GM21367 (cell line): ENCODE measurements around the gene MIDN.

ENCODE experiments used
- ATAC-seq: cut with Tn5 transposase; IDR thresholded peaks from one replicate; pipeline ENCODE4 v1.9.1; 2021; ENCODE audit not compliant: unreplicated experiment

The MIDN gene

DNA sequence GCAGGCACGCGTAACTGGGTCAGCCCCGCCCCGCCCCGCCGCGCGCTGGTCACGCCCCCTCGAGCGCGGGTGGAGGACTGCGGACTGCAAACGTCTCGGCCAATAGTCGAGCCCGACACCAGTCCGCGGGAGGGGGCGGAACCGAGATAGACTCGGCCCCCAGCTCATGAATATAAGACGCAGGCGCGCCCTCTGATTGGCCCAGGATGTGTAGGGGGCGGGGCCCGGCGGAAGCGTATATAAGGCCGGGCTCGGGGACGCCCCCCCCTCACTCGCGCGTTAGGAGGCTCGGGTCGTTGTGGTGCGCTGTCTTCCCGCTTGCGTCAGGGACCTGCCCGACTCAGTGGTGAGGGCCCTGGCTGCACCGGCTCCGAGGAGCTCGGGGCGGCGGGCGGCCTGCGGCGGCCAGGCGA lies 20.7 kb downstream of the MIDN start, which contains the start of gene CIRBP:
CIRBP (plus strand) TSS at position 268 of the 413 bp plus-strand sequence. CDS start 1,602 bp downstream, outside the sequence.
- ATAC-seq = peak; percentile 43

DNA sequence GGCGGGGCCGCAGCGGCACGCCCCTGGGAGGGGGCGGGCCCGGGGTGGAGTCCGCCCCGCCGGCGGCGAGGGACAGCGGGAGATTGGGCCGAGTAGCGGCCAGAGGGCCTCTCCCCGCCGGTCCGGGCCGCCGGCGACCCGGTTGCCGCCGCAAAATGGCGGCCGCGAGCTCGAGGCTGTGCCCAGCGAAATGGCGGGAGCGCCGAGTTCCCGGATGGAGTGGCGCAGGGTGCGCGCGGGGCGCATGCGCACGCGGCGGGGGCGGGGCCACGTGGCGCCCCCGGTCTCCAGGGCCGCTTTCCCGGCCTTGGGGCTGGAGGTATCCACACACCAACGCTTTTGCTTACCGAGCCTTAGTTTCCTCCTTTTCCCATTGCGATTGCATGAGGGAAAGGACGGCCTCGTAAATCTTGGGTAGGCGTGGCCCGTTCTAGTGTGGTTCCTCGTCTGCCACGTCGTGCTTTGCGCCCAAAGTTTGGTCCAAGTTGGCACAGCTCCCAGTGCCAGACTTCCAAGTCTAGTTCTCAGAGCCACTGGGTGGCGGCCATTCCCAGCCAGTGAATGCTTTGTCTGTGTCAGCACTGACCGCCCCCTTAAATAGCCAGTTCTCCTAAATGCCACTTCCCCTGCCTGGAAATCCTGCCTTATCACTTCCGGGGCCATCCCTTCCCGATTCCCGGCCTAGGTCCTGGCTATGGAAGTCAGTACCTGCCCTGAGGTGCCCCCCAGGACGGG lies 21.3 kb downstream of the MIDN start:
- ATAC-seq = peak; percentile 12

DNA sequence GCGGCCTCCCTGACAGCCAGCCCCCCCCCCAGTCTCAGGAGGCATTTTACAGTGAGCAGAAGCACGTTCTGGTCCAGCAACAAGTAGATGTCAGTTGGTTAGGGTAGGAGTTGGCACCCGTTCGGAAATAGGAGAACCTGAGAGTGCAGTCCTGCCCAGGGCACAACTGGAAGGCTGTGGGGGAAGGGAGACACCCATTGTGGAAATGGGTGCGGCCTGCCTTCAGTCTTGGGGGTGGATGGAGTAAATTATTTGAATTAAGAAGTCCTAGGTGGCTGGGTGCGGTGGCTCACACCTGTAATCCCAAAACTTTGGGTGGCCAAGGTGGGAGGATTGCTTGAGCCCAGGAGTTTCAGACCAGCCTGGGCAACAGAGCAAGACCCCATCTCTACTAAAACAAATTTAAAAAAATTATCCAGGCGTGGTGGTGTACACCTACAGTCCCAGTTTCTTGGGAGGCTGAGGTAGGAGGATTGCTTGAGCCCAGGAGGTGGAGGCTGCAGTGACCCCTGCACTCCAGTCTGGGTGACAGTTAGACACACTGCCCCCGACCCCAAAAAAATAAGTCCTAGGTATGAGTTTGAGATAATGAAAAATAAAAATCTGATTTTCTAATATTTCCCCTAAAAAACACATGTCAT lies 21.9 kb downstream of the MIDN start:
- ATAC-seq = no peak

DNA sequence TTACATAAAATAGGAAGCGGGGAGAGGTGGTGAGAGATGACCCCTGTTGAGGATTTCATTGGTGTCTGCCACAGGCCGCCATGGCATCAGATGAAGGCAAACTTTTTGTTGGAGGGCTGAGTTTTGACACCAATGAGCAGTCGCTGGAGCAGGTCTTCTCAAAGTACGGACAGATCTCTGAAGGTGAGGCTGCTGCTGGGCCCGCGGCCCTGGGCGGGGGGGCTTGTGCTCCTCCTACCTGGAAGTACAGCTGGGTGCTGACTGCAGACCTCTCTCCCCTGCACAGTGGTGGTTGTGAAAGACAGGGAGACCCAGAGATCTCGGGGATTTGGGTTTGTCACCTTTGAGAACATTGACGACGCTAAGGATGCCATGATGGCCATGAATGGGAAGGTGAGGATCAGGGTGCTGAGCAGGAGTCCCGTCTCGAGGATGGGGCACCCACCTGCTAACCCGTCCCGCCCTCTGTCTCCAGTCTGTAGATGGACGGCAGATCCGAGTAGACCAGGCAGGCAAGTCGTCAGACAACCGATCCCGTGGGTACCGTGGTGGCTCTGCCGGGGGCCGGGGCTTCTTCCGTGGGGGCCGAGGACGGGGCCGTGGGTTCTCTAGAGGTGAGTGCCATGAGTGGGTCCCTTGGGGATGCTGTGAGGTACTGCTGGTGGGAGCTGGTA lies 22.6 kb downstream of the MIDN start:
- no peak for ATAC-seq

DNA sequence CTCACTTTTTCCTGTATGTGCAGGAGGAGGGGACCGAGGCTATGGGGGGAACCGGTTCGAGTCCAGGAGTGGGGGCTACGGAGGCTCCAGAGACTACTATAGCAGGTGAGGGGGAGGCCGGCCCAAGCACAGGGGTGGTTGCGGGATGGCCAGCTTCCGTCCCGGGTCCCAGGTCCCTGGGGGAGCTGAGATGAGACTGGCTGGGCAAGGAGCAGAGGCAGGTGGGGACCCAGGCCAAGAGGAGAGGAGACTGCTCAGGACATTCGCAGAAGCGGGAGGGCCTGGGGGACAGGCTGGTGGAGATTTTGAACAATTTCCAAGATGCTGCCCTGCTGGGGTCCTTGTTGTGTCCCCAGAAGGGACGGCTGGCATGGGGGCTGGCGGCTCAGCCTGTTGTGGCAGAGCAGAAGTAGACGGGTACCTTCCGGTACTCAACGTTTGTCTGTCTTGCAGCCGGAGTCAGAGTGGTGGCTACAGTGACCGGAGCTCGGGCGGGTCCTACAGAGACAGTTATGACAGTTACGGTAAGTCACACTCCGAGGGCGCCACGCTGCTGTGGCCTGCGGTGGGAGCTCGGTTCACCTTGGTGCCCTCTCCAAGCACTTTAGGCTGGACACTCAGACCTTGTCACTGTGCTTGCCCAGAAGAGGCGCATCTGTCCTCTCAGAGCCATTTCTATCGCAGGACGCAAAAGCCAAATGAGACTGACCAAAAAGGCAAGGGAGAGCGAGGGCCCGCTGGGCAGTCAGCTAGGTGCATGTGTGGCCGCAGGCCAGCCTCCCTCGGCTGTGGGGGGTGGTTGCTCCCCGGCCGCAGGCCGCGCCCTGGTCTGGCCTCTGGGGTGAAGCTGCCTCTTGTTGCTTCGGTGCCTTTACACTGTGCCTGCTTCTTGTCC lies 23.4 kb downstream of the MIDN start:
- ATAC-seq = no peak

DNA sequence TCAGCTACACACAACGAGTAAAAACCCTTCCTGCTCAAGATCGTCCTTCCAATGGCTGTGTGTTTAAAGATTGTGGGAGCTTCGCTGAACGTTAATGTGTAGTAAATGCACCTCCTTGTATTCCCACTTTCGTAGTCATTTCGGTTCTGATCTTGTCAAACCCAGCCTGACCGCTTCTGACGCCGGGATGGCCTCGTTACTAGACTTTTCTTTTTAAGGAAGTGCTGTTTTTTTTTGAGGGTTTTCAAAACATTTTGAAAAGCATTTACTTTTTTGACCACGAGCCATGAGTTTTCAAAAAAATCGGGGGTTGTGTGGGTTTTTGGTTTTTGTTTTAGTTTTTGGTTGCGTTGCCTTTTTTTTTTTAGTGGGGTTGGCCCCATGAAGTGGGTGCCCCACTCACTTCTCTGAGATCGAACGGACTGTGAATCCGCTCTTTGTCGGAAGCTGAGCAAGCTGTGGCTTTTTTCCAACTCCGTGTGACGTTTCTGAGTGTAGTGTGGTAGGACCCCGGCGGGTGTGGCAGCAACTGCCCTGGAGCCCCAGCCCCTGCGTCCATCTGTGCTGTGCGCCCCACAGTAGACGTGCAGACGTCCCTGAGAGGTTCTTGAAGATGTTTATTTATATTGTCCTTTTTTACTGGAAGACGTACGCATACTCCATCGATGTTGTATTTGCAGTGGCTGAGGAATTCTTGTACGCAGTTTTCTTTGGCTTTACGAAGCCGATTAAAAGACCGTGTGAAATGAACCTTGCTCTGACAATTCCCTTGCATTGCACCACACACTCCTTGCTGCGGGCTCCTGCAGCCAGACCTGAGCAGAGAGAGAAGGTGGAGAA lies 24.3 kb downstream of the MIDN start:
- ATAC-seq = no peak

DNA sequence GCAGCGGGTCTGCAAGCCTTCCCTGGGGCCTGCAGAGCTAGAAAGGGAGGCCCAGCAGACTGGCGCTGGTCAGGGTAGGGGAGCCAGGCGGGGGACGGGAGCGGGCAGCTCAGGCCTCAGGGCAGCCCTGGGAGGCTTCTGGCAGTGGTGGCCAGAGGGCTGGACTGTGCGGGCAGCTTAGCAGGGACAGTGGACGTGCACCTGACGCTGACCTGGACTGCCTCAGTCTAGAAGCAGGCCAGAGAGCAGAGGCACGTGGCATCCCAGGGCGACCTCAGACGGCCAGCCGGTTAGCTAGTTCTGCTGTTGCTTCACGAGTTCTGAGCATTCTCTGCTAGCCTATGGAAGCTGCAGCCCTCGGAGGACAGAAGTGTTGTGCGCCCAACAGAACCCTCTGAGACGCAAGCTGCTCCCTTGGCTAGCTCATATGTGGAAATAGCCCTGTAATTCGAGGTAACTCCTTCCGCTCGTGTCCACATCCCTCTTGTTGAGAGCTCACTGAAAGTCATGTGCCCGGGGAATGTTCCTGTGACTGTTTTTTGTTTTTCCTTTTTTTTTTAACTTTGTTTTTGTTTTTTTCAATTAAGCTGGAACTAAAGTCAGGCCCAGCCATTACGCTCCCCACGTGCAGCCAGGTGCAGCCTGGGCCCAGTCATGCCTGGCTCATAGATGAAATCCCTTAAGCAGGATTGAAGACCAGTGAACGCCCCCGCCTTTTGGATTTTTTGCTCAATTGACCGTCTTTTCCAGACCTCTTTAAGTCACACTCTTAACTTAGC lies 25.1 kb downstream of the MIDN start:
- no peak for ATAC-seq

DNA sequence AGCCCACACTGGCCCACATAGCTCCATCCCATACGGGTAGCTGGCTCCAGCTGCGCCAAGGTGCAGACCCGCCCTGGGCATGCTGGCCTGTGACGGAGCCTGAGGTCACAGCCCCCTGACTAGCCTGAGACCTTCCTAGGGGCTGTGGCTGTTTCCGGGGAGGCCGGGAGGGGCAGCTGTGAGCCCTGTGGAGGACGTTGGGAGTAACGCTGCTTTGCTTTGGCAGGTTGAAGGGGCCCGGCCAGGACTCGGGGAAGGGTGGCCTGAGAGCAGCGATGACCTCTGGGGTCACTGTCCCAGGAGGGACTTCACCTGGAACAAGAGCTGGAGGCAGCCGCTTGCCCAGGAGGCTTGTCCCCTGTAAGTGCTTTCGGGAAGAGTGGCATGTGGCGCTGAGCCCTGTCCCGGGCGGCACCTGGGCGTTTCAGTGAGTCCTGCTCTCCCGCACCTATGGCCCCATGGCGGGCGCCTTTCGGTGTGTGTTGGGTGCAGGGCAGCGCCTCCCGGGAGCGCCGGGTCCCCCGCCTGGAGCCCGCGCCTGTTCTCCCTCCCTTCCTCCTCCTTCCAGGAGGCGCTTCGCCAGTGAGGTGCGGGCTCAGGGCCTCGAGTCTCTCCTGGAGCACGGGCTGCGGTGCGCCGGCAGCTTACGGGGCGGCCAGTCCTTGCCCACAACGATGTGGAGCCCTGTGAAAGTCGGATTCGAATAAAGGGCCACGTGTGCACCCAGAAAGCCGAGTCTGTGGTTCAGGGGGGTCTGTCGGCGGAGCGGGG lies 25.9 kb downstream of the MIDN start:
- no peak for ATAC-seq

DNA sequence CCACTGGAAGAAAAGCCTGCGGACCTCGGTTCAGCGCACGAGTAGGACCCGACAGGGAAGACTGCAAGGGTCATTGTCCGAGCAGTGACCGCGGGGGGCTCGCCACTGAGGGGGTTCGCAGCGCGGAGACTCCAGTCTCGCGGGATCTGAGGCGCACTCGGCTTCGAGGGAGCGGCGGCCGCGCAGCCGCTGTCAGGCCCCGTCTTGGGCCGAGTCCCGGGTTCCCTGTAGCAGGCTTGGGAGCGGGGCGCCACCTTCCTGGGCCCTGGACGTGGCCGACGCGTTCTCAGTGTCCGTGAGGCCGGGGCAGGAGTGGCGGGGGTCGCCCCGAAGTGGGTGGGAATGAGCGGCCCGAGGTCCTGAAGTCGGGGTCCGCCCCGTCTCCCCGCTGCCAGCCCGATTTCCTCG lies 26.5 kb downstream of the MIDN start:
- ATAC-seq = no peak

DNA sequence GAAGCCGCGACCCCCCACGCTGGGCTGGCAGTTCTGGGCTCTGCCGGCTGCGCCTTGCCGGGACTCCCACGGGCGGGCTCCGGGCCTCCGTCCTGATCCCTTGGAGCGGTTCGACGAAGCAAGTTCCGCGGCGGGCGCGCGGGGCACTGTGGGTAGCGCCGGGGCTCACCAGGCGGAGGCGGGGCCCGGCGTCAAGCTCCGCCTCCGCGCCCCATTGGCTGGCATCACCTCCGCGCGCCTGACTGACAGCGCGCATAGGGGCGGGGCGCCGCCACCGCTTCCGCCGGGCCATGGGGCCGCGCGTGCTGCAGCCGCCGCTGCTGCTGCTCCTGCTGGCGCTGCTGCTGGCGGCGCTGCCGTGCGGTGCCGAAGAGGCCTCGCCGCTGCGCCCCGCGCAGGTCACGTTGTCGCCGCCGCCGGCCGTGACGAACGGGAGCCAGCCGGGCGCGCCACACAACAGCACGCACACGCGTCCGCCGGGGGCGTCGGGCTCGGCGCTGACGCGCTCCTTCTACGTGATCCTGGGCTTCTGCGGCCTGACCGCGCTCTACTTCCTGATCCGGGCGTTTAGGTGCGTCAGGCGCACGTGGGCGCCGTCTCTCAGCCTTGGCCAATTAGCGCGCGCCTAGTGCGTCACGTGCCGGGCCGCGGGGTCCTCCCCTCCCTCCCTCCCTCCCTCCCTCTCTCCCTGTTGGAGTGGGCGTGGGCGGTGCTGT lies 27.0 kb downstream of the MIDN start, which contains the start of gene FAM174C:
FAM174C (plus strand) TSS at position 271 of the 716 bp plus-strand sequence; CDS start at position 291, 20 bp downstream.
- peak; percentile 51 for ATAC-seq

DNA sequence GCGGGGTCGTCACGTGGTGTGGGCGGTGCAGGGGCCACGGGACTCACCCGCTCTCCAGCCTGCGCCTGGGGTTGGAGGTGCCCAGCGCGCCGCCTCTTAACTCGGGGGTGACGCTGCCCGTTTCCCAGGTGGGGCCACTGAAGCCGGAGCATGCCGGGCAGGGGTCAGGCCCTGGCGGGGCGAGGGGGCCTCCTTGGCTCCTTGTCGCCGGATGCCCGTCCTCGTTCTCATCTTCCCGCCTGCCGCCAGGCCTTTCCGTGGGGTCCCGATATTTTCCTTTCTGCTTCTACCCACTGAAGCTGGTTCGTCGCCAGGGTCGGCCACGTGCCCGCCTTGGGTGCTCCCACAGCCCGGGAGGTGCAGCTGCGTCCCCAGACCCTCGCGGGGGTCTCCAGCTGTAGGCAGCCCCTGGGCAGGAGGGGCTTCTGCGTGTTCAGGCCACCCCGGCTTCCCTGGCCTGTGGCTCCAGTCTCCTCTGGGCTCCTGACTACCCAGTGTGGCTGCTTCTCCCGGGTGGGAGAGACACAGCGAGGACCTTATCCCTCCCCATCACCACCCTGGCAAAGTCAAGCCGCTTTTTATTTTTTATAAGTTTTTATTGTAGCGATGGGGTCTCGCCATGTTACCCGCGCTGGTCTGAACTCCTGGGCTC lies 27.7 kb downstream of the MIDN start:
- no peak for ATAC-seq

DNA sequence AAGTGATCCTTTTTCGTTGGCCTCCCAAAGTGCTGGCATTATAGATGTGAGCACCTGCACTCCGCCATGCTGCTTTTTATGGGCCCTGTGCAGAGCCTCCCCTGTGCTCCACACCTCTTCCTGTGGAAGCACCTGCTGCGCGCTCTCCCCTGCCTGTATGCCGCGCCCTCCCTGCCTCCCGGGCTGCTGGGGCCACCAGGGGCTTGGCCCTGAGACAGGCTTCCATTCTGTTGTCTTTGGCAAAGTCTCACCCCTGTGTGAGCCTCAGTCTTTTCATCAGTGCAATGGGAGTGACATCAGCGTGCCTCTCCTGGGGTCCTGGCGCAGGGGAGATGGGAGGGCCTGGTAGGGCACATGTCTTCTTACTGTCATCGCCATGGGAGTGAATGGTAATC lies 28.2 kb downstream of the MIDN start:
- ATAC-seq = no peak

DNA sequence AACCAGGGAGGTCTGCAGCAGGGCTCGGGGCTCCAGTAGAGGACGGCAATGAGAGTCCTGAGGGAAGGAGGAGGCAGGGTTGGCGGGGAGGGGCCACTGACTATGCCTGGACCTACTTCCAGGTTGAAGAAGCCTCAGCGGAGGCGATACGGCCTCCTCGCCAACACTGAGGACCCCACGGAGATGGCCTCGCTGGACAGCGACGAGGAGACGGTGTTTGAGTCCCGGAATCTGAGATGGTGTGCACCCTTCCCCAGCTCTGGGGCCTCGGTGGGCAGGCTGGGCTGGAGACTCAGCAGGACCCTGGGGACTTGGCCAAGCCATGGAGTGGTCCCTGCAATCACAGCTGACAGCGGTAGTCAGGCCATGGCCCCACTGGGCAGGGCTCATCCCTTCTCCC lies 28.7 kb downstream of the MIDN start:
- ATAC-seq = no peak

DNA sequence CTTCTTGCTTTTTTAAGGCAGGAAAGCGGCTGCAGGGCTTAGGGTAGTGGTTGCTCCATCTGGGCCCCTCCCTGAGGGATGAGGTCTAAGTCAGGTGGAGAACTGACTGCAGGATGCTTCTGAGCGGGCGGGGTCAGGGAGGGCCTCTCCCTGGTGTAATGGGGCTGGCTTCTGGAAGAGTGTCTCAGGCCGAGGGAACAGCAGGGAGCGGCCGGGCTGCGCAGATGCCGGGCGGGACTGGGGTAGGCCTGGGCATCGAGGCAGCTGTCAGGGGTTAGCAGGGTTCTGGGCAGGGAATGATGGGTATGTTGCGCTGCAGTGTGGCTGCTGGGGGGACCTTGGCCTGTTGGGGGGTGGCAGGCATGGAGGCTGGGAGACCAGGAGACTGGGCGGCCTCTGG lies 29.7 kb downstream of the MIDN start:
- no peak for ATAC-seq

DNA sequence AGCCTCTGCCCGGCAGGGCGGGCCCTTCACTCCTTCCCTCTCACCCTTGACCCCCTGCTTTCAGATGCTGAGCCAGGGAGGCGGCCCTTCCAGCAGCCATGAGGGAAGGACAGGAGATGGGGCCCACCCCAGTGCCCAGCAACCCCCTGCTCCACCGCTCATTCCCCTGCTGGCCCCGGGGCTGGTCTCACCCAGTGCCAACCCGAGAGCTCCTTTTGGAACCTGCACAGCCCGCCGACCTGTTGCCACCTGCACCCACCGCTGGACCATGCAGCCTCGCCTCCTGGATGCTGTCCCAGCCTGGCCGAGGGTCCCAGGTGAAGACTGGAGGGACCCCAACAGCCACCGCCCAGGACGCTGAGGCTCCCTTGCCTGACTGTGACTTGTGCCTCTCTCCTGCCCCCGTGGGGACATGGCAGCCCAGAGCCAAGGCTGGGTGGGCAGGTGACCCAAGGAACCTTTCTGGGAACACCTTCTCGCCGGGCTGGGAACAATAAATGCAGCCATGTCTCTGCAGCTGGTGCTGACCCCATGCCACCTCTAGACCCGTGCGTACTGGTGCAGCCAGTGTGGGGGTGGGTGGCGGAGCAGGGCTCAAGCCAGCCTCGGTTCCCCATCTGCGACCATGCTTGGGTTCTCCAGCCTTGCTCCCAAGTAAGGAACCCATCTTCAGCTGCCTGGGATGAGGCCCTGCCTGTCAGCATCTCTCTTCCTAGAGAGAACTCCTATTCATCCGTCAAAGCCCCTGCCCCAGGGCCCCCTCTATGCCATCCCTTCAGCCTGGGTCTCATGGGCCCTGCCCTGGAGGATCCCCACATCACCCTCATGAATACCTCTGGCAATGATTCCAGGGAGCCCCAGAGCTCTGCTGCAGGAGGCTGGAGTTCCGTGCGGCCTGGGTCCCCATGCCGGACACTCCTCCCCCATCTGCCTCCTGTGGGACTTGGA lies 30.6 kb downstream of the MIDN start:
- no peak for ATAC-seq

DNA sequence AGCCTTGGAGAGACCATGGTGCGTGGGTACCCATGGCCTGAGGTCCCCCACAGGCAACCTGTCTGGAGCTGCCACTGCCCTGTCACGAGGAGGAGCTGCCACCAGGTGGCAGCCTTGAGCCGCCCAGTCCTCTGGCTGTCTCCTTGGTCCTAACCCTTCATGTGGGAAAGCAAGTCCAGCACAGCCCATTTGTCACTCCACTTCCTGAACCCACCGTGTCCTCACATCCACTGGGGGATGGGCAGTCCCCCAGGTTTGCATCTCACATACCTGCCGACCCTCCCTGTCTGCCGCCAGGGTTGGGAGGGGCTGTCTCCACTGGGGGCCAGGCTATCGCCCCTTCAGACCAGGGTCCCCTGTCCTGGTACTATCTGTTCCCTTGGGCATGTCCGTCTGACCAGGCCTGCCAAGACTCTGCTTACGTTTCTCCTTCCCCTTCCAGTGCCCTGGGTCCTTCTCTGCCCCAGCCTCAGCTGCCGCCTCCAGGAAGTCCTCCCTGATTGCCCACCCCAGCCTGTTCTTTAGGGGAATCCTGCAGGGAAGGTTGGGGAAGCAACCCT lies 31.5 kb downstream of the MIDN start:
- no peak for ATAC-seq
